ENCODE results near the gene PTPN7.

PTPN7 gene

GRCh38 chr1:202165267-202165941, 5.0 kb upstream of the PTPN7 start:
- DNase-seq = peak; percentile 49 to 81

- peak; percentile 64 to 71 for DNase-seq
These were observed 4.1 kb upstream of the PTPN7 start for GRCh38 chr1:202164271-202165037.

- no peak for DNase-seq
These were observed 3.2 kb upstream of the PTPN7 start for GRCh38 chr1:202163281-202164270.

GRCh38 chr1:202162418-202163280, 2.2 kb upstream of the PTPN7 start:
- peak; percentile 34 to 39 for DNase-seq

- peak; percentile 65 to 70 for DNase-seq
These were observed 1.6 kb upstream of the PTPN7 start for GRCh38 chr1:202162047-202162417.

- DNase-seq = peak in 1 of 2 donors; percentile 18
These were observed 997 bp upstream of the PTPN7 start for GRCh38 chr1:202161151-202162046.

- DNase-seq = peak; percentile 77 to 79
These were observed 649 bp downstream of the PTPN7 start for GRCh38 chr1:202159534-202160371.

GRCh38 chr1:202158810-202159533, 1.4 kb downstream of the PTPN7 start:
- peak; percentile 47 to 54 for DNase-seq

- no peak for DNase-seq
These were observed 2.5 kb downstream of the PTPN7 start for GRCh38 chr1:202157945-202158344.

- DNase-seq = no peak
These were observed 3.8 kb downstream of the PTPN7 start for GRCh38 chr1:202156590-202156989.

- no peak for DNase-seq
These were observed 4.9 kb downstream of the PTPN7 start for GRCh38 chr1:202155478-202156021.

GRCh38 chr1:202154766-202155477, 5.5 kb downstream of the PTPN7 start:
- peak; percentile 45 to 50 for DNase-seq

- no peak for DNase-seq
These were observed 6.1 kb downstream of the PTPN7 start for GRCh38 chr1:202154148-202154765.

- no peak for DNase-seq
These were observed 7.1 kb downstream of the PTPN7 start for GRCh38 chr1:202153284-202153683.

- no peak for DNase-seq
These were observed 8.0 kb downstream of the PTPN7 start for GRCh38 chr1:202152399-202152798.

- no peak for DNase-seq
These were observed 9.4 kb downstream of the PTPN7 start for GRCh38 chr1:202151045-202151444.

- DNase-seq = no peak
These were observed 9.8 kb downstream of the PTPN7 start for GRCh38 chr1:202150602-202151001.

GRCh38 chr1:202150187-202150586, 10.2 kb downstream of the PTPN7 start:
- DNase-seq = no peak

All from stimulated activated CD4-positive, alpha-beta T cell treated with anti-CD3 and anti-CD28 coated beads, Interleukin-2, amount 100 ng/mL, for 24 hours (primary cell).